ENCODE data around the gene OR2V1.
"Not testable (repeated sequence)": the region's sequence is repeated elsewhere in the genome, so short reads cannot be mapped to it uniquely, and the experiment has no call there.

OR2V1 gene

DNA sequence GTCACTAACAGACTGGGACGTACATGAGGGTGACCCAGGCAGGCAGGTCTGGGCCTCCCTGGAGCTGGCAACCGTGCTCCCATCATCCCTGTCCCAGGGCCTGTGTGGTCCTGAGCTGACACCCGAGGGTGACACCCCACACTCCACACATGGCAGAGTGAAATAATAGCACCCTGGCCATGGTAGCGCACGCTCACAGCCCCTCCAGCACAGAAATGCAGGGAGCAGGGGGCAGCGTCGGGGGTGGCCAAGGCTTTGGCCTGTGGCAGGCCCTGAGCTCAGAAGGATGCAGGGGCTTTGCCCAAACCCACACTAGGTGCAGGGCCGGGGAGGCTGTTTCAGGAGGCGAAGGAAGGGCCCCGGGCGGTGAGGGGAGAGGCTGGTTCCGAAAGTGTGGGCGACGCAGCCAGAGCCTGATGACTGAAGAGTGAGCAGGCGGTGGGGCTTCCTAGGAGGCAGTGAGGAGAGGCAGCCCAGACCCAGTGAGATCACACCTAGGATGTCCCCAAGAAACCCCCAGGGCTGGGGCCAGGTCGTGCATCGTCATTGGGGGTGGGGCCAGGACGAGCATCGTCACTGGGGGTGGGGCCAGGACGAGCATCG, 29.3 kb upstream of the OR2V1 start:
- no peak for DNase-seq

DNA sequence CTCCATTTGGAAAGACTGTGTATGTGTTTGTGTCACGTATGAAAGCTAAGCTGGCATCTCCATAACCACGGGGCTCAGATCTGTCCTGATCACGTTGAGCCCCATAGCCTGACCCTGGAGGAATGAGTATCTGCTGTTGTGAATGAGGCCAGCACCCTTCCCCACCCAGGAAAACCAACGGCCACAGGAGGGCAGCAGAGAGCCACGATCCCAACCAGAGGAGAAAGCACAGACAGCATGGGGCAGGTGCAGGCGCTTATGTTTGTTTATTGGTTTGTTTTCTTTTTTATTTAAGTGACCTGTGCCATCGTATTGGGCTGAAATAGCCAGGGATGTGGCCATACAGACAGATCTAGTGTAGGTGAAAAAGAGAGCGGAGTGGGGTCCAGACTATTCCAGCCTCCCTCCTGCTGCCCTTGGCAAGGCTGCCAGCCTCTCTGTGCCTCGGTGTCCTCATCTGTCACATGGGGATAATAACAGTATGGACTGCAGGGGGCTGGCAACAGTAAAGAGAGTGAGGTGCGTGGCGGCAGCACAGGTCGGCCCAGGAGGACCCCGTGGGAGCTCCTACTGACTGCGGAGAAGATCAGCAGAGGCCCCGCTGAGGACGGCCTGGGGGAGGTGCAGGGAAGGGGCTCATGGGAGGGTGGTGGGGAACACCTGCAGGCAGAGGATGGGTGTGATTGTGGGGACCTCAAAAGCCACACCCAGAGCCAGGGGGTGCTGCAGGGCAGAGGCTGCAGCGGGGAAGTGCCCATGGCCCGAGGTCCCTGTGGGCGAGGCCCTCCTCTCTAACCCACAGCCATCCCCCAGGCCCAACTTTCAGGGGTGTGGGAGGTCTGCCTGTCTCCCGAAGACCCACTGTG, 28.6 kb upstream of the OR2V1 start:
- DNase-seq, result peak; percentile 61

DNA sequence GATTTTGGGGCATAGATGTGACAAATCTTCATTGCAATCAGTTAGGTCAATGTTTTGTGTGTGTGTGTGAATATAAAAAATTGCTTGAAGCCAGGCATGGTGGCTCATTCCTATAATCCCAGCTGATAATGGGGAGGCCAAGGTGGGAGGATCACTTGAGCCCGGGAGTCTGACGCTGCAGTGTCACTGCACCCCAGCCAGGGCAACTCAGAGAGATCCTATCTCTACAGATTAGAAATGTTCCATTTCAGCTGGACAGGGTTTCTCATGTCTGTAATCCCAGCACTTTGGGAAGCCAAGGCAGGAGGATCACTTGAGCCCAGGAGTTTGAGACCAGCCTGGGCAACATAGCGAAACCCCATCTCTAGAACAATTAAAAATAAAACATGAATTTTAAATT, 27.9 kb upstream of the OR2V1 start:
- DNase-seq, result no peak

DNA sequence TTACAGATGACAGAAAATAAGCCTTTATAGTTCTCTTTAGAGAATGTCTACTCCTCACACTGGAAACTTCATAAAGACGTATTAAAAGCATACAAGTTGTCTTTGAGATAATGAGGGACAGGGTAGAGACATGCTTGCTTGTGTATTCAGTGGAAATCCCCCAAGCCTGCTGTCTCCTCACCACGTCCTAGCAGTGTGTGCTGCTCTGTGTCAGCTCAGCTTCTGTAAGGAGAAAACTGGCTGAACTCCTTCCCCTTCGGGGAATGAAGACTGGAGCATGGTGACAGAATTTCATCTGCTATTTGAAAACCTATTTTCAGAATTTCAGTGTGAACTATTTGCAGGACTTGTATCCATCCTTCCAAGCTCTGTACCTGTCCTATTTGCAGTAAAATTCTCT, 25.8 kb upstream of the OR2V1 start:
- no peak for DNase-seq

DNA sequence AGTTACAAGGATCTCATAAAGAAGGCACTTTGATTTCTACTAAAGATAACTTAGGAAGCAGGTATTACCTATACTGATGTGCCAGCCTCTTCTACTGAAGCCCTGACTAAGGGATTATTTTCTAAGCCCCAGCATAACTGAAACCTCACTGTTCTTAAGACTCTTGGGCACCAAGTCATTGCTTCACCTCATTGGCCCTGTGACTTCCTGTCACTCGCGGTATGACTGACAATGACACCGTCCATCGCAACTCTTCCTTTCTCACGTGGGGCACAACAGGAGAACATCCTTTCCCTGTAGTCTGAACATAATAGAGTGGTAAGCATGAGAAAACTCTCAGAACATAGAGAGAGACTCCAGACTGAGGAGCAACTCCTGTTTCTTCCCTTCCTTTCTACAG, 22.8 kb upstream of the OR2V1 start:
- DNase-seq, result no peak

DNA sequence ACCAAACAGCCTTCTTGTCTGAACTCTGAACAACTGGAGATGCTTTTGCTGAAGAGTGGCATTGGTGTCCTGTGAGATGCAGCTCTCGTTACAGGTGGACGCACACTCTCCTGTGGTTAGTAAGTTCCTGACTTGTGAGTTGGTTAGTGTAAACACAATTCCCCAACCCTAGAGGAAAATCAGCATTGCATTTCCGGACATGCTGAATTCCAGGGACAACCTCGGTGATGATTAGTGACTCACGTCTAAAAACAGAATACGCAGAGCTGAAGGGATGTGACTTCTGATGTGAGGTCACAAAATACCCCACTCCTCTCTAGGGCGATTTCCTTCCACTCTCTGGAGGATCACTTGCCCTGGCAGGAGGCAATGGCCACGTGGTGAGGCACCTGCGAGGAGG, 21.4 kb upstream of the OR2V1 start:
- no peak for DNase-seq

DNA sequence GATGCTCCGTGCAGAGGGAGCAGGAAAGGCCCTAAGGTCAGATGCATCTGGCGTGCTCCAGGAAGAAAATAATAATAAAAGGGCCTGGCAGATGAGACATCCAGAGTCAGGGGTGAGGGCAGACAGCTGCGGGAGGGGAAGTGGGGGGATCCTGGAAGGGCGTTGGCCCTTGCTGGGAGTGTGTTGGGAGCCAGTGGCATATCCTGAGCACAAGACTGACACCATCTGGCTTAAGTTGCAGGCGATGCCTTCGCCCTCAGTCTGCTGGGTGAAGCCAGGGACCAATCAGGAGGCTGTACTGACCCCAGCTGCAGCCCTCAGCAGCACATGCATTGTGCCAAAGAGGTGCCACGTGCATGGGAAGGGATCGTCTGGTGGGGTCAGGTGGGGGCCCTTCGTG, 20.2 kb upstream of the OR2V1 start:
- DNase-seq, result no peak

DNA sequence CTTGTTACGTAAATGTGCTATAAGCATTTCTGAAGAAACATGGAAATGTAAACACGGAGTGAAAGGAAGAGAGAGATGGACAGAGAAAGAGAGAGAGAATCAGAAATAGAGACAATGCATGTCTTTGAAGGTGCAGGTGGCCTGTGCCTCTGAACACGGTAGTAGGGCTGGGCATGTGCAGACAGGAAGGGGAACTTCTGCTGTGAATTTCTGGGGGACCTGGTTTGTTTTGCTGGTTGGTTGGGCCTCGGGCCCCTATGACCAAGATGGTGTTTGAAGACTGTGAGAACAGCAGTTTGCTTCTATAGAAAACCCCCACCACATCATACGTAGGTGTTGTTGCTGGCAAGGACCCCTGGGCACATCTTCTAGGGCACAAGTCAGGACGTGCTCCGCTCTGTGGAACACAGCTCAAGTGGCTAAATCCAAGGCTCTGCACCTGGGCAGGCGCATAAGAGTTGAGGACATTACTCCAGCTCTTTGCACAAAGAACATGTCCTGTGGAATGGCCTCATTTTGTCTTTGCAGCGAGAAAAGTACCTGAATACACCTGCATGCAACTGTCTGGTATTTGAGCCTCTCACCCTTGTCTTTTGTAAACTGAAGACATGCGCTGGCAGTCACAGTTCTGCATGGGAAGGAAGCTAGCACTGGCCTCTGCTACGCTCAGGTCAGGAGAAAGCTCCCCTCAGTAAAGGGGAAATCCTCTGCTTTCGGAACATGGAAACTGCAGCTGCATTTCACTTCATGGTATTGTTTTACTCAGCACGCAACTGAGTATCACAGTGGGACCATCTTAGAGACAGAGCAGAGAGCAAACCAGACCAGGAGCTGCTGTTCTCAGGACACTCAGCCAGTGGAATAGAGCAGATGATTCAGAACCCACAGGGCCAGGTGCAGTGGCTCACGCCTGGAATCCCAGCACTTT, 19.1 kb upstream of the OR2V1 start:
- no peak for DNase-seq

DNA sequence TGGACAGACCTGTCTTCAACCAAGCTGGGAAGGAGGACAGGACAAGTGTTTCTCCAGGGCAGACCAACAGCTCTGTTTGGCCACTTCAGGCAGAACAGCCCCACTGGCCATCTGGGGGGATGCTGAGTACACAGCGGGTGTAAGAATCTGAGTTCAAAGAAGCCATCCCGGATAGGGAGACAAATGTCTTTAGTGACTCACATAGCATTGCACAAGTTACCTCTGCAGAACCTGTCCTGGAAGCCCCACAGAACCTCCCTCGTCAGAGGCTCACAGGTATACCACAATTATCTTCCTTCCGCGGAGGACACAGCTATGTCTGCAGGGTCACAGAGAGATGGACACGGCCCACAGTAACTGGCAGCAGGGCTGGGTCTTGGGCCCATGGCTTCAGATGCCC, 18.4 kb upstream of the OR2V1 start:
- DNase-seq, result no peak

DNA sequence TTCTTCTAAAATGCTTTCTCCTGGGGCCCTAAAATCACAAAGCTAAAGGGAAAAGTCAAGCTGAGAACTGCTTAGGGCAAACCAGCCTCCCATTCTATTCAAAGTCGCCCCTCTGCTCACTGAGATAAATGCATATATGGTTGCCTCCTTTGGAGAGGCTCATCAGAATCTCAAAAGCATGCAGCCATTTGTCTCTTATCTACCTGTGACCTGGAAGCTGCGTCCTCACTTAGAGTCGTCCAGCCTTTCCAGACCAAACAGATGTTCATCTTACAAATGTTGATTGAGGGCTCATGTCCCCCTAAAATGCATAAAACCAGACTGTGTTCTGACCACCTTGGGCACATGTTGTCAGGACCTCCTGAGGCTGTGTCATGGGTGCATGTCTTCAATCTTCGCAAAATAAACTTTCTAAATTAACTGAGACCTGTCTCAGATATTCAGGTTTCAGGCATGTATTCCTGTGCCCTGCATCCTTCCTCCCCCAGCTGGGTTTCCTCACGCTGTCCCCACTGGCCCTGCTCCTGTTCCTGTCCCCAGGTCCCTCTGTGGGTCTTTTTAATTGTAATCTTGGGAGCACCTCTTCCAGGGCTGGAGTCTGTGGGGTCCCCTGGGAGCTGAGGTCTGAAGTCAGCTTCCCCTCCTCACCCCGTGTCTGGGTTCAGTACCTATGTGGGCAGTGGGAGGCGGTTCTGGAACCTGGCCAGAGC, 16.1 kb upstream of the OR2V1 start, which contains the start of gene OR2V2:
OR2V2 (plus strand) TSS at position 660 of the 710 bp plus-strand sequence. CDS start 7,357 bp downstream, outside the sequence.
- not testable (repeated sequence) for DNase-seq

DNA sequence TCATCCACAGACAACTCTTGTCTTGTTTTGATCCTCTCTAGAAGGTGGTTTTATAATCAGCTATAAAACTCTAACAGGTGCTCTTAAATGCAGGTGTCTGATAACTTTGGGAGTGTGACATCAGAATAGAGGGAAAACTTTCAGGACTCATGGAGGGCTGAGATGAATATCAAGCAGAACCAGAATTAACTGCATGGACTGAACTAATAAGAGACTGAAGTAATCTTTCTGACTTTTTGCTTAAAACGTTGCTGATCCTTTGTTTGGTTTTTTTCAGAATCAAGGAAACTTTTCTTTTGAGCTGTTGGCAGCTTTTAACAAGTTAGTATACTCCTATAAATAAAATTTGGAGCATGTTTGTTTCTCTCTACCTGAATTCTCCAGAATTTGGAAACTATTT, 14.2 kb upstream of the OR2V1 start:
- DNase-seq, result no peak

DNA sequence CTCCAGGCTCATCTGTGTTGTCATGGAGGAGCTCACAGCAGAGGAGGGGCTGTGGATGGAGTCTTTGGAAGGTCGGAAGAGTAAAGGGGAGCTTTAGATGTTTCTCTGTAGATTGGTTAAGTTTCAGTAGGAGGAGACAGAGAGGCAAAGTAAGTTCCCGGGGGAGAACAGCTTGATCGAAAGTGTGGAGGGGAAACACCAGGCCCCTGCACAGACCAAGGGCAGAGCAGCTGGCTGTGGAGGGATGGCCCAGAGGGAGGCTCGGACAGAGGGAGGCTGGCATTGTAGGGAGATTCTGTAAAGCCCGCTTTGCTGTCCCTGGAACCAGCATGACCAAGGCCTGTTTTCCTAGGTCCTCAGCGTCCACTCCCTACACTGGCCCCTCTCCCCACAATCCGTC, 11.1 kb upstream of the OR2V1 start:
- no peak for DNase-seq

DNA sequence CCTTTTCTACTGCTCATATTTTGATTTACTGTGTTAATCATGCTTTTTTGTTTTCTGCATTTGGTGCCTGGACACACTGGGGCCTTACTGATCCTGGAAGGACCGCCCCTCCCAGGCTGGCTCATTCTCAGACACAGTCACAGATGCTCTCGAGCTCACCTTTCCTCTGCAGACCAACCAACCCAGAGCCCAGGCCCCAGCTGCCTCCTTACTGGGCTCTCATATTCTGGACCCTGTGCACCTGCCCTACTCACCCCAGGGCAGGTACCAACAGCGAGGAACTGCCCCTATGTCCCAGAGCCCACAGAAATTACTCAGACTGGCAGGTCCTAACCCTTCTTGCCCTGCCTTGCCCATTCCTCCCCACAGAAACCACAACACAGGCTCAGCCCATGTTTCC, 9.8 kb upstream of the OR2V1 start:
- DNase-seq, result no peak

DNA sequence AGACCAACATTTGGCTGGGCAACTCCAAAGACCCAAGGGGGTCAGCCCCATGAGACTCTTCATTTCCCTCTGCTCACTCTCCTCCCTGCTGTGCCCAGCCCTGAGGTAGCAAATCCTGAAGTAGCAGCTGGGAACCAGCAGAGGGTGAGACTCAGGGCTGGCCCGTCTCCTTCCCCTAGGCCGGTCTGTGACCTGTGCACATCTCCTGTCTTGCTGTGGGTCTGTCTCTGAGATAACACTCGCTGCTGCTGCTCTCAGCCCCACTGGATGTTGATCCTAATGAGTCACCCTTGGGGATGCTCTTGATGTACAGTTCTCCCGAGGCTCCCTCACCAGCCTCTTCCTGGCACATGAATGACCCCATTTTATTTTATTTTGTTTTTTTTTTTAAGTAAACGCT, 7.3 kb upstream of the OR2V1 start:
- no peak for DNase-seq

DNA sequence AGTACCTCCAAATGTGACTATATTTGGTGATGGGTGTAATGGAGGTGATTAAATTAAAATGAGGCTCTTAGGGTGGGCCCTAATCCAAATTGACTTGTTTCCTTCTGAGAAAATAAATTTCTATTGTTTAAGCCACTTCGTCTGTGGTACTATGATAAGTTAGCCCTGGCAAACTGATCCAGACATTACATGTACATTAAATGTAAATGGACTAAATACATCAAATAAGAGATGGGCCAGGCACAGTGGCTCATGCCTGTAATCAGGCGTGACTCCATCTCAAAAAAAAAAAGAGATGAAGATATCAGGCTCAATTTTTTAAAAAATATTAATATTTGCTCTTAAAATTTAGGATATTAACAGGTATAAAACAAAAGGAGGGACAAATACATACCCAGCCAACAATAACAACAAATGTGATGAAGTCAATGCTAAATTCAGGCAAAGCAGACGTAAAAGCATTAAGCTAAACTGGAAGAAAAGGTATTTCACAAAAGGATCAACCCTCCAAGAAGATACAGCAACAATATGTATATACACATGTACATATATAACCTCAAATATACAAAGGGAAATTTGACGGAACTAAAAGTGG, 5.5 kb upstream of the OR2V1 start:
- no peak for DNase-seq

DNA sequence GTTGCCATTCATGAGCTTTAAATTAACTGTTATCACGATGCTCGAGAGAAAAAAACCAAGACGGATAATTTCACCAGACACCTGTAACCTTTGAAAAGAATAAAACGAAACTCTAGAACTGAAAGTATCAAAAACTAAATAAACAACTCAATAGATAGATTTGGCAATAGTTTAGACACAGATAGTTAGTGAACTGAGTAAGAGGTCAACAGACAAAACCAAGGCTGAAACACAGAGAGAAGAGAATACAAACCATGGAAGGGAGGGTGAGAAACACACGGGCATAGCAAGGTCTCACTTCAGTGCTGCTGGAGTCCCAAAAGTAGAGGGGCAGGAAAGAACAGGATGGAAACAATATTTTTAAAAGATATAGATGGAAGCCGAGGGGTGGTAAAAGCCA, 3.3 kb upstream of the OR2V1 start:
- no peak for DNase-seq

DNA sequence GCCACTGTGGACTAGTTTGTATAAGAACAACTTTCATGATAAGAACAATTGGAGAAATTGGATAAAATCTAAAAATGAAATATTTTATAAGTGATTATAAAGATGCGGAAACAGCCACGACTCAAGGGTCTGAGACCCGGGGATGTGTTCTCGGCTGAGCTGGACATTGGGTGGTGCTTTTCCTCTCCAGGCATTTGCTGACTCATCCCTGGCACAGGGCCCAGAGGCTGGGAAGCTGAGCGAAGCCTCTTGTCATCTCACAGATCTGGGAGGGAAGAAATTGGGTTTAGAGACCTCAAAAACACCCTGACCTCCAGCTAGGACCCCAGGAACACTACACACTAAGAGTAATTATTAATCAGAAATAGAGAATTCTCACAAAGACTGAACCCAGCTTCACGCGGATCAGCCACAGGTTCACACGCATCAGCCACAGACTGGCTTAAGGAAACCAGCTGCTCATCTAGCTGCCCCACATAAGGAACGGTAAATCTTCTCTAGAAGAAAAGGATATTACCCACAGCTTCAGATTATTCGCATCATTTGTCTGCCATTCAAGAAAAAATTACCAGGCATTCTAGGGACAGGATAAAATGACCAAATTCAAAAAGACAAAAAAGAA, 2.8 kb upstream of the OR2V1 start:
- no peak for DNase-seq

DNA sequence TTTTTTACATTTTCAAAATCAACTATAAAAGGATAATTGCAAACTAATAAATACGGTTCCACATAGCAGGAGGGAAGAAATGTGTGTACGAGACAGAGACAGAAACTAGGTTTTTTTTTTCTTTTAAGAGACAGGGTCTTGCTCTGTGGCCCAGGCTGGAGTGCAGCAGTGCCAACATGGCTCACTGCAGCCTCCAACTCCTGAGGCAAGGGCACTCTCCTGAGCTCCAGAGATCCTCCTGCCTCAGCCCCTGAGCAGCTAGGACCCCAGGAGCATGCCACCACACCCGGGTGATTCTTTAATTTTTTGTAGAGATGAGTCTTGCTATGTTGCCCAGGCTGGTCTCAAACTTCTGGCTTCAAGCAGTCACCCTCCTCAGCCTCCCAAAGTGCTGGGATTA, 2.1 kb upstream of the OR2V1 start:
- no peak for DNase-seq

DNA sequence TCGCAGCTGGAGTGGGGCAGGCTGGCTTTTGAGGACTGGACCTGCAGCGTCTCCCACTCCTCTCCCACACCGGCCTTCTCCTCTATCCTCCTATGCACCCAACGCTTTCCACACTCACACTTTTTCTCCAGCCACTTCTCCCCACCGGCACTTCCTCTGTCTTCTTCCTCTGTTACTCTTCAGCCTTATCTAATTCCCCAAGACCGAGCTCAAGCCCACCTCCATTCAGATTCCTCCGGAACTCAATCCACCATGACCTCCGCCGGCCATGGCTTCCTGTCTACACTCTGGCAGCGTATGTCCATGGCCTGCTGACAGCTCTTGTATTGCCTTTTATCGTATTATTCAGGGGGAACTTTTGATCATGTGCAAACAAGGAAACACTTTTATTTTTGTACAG, 545 bp upstream of the OR2V1 start:
- DNase-seq, result no peak

DNA sequence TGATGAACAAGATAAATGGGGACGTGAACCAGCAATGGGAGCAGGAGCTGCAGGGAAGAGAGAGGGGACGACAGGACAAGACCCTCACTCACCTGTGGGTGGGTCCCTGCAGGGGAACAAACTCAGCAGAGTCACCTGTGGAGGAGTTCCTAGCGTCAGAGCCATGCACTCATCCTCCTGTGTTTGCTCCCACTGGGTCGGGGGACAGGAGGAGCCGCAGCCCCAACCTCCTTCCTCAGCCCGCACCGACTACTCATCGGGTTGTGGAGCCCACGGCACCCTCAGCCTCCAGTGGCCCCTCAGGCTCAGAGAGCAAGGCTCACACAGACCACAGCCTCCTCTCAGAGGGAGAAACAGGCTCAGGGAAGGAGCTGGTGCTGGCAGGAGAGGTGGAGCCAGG, 888 bp downstream of the OR2V1 start:
- not testable (repeated sequence) for DNase-seq

DNA sequence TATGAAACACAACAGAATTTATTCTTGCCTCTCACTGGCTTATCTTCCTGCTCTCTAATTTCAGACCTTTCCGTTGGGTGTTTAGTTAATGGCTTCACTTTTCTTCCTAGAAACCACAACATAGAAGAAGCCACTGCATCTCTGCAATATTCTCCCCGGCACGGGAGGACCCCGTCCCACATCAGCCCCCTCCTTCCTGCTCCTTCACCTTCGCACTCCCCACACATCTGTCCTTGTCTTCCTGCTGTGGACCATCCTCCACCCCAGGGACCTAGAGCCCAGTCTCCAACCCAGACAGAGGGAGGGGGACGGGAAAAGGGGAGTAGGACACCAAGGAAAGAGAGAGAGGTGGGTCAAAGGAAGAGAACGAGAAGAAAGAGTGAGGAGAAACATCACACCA, 1.4 kb downstream of the OR2V1 start:
- no peak for DNase-seq

Data from NCI-H2227 treated with DMSO at 0.1 percent for 48 hours (cell line).